ENCODE data around the gene LDLRAD3. TPM values are rescaled to one million over a fixed set of nuclear protein-coding genes. Genes with fewer than 3 reads are reported as not detected.
A peak's percentile ranks its signal among the peaks of the same experiment; 100 is the strongest.

The LDLRAD3 gene
- total RNA-seq, 1 donor from 2014 or later: 8.6 TPM

DNA sequence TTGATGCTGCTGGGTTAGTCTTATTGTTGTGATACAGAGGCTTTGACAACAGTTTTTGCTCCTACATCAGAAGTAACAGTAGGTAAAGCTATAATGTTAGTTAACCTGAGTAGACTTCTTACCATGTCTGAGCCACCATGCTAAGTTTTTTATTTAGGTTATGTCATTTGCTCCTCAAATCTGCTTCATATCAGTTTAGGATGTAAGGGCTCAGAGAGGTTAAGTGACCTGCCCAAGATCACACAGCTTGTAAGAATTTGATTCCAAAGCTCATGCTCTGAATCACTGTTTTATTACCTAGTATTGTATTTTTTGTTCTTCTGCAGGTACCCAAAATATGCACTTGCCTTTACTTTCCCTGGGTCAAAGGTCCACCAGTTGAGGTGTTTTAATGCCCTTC, 183.7 kb downstream of the LDLRAD3 start:
- TF ChIP-seq, protein P1, sequence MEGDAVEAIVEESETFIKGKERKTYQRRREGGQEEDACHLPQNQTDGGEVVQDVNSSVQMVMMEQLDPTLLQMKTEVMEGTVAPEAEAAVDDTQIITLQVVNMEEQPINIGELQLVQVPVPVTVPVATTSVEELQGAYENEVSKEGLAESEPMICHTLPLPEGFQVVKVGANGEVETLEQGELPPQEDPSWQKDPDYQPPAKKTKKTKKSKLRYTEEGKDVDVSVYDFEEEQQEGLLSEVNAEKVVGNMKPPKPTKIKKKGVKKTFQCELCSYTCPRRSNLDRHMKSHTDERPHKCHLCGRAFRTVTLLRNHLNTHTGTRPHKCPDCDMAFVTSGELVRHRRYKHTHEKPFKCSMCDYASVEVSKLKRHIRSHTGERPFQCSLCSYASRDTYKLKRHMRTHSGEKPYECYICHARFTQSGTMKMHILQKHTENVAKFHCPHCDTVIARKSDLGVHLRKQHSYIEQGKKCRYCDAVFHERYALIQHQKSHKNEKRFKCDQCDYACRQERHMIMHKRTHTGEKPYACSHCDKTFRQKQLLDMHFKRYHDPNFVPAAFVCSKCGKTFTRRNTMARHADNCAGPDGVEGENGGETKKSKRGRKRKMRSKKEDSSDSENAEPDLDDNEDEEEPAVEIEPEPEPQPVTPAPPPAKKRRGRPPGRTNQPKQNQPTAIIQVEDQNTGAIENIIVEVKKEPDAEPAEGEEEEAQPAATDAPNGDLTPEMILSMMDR (IDR thresholded peaks at IDR 0.05): no peak
- Mint-ChIP-seq H3K27ac (ENCODE audit: unreplicated experiment) (no peak overlapping the region), H3K4me3 (ENCODE audit: unreplicated experiment) (no peak overlapping the region), H3K36me3 (ENCODE audit: low read depth) (peaks cover 3% of the 10 kb centered on the region), H3K27me3 (ENCODE audit: low read depth) (no peaks in the 10 kb centered on the region), H3K4me1 (ENCODE audit: low read depth) (peaks cover 4% of the 10 kb centered on the region), H3K9me3 (ENCODE audit: low read depth) (peaks cover 6% of the 10 kb centered on the region)
- no peak for DNase-seq (ENCODE audit: low spot score)

DNA sequence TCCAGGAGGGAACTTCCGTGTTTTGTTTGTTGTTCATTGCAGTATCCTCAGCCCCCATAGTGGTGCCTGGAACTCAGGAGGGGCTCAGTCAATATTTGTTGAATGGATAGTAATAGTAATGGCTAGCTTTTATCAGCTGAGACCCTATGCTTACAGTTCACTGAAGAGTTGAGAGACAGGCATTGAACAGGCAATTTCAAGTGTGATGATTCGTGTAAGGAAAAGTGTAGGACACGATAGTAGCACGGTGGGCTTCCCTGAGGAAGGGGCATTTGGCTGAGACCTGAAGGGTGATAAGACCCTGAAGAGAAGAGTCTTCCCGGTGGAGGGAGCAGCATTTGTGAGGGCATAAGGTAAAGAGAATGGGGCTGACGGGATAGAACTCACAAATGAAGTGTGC, 186.1 kb downstream of the LDLRAD3 start:
- no peak overlapping the region for H3K4me3 Mint-ChIP-seq (ENCODE audit: unreplicated experiment)
- H3K27ac Mint-ChIP-seq (ENCODE audit: unreplicated experiment): no peak overlapping the region
- no peak for DNase-seq (ENCODE audit: low spot score)
- no peaks in the 10 kb centered on the region for H3K27me3 Mint-ChIP-seq (ENCODE audit: low read depth)
- H3K9me3 Mint-ChIP-seq (ENCODE audit: low read depth): peaks cover 6% of the 10 kb centered on the region
- TF ChIP-seq, protein P1 (IDR thresholded peaks at IDR 0.05): no peak
- H3K36me3 Mint-ChIP-seq (ENCODE audit: low read depth): peaks cover 3% of the 10 kb centered on the region
- H3K4me1 Mint-ChIP-seq (ENCODE audit: low read depth): peaks cover 15% of the 10 kb centered on the region

DNA sequence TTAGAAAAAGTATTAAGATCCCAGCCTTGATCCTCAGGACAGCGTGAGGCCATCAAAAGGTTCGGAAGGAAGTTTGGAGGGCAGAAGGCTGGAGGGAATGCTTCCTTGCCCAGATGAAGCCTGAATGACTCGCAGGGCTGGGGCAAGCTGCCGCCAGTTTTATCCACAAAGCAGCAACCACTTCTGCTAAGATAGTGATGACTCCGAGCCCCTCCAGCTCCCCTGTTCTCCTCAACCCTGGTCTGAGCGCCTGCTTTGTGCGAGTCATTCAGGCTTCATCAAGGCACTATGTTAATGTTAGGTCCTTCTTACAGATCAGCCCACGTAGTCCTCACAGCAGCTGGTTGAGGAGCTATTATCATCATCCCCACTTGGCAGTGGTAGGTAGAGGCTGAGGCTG, 186.5 kb downstream of the LDLRAD3 start:
- Mint-ChIP-seq H3K4me3 (ENCODE audit: unreplicated experiment) (no peak overlapping the region), H3K27me3 (ENCODE audit: low read depth) (no peaks in the 10 kb centered on the region), H3K9me3 (ENCODE audit: low read depth) (peaks cover 6% of the 10 kb centered on the region), H3K4me1 (ENCODE audit: low read depth) (peaks cover 19% of the 10 kb centered on the region), H3K36me3 (ENCODE audit: low read depth) (peaks cover 3% of the 10 kb centered on the region), H3K27ac (ENCODE audit: unreplicated experiment) (no peak overlapping the region)
- TF ChIP-seq, protein P1 (IDR thresholded peaks at IDR 0.05): no peak
- no peak for DNase-seq (ENCODE audit: low spot score)

DNA sequence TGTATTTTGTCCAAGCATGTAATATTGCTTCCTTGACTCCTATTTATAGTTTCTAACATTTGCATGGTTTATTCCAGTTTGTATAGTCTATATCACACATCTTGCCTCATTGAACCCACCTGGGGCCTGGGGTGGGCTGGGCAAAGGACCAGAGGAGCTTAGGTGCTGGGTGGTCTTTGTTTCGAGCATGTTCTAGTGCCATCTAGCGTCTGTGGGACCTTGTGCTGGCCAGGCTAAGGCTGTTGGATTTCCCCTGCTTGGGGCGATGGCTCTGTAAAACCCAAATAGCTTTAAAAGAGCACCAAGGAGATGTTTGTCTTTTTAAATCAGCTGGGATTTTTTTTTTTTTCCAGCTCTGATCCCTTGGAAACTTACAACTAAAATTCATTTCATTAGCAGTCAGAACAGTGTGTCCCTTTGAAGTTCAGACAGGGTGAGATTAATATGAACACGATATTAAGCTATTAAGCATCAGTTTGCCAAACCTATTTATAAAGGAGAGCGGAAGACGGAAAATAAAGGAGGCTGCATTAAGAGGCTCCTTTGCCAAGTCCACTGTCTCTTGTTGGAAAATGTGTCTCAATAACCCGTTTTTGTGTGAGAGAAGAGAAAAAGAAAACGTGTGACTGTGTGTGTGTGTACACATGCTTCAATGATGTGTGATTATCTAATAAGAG, 188.0 kb downstream of the LDLRAD3 start:
- H3K27ac Mint-ChIP-seq (ENCODE audit: unreplicated experiment): no peak overlapping the region

DNA sequence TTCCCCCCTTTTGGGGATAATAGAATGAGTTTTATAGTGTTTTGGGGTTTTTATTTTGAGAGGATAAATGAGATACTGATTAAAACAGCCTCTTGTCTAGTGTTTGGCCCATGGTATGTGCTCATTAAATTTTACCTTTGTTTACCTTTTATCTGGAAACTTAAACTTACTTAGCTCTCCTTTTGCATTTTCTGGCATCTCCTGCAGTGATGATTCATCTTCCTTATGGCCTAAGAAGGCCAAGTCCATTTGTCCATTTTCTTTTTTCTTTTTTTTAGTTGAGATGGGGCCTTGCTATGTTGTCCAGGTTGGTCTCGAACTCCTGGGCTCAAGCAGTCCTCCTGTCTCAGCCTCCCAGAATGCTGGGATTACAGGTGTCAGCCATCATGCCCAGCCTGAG, 189.1 kb downstream of the LDLRAD3 start:
- no peak for DNase-seq (ENCODE audit: low spot score)

More for the DNA sequence above, 188.0 kb downstream of the LDLRAD3 start:
- no peaks in the 10 kb centered on the region for H3K27me3 Mint-ChIP-seq (ENCODE audit: low read depth)
- peaks cover 22% of the 10 kb centered on the region for H3K4me1 Mint-ChIP-seq (ENCODE audit: low read depth)
- peaks cover 1% of the 10 kb centered on the region for H3K36me3 Mint-ChIP-seq (ENCODE audit: low read depth)
- no peak for DNase-seq (ENCODE audit: low spot score)
- TF ChIP-seq, protein P1 (IDR thresholded peaks at IDR 0.05): peak; percentile 87
- H3K9me3 Mint-ChIP-seq (ENCODE audit: low read depth): peaks cover 6% of the 10 kb centered on the region
- no peak overlapping the region for H3K4me3 Mint-ChIP-seq (ENCODE audit: unreplicated experiment)

More for the DNA sequence above, 189.1 kb downstream of the LDLRAD3 start:
- no peaks in the 10 kb centered on the region for H3K27me3 Mint-ChIP-seq (ENCODE audit: low read depth)
- H3K36me3 Mint-ChIP-seq (ENCODE audit: low read depth): peaks cover 1% of the 10 kb centered on the region
- peaks cover 6% of the 10 kb centered on the region for H3K9me3 Mint-ChIP-seq (ENCODE audit: low read depth)
- H3K4me1 Mint-ChIP-seq (ENCODE audit: low read depth): peaks cover 22% of the 10 kb centered on the region
- no peak overlapping the region for H3K27ac Mint-ChIP-seq (ENCODE audit: unreplicated experiment)
- TF ChIP-seq, protein P1 (IDR thresholded peaks at IDR 0.05): no peak
- H3K4me3 Mint-ChIP-seq (ENCODE audit: unreplicated experiment): no peak overlapping the region
